HUDEP-2 (cell line): ENCODE results near the gene CCL23.
A peak's percentile ranks its signal among the peaks of the same experiment; 100 is the strongest.

ENCODE experiments used
- DNase-seq, 76 experiments: peaks; one replicate each; lab custom pipeline; 2025; ENCODE audit not compliant: unreplicated experiment in 76 of 76; lab: John Stamatoyannopoulos, UW

CCL23 gene

DNA sequence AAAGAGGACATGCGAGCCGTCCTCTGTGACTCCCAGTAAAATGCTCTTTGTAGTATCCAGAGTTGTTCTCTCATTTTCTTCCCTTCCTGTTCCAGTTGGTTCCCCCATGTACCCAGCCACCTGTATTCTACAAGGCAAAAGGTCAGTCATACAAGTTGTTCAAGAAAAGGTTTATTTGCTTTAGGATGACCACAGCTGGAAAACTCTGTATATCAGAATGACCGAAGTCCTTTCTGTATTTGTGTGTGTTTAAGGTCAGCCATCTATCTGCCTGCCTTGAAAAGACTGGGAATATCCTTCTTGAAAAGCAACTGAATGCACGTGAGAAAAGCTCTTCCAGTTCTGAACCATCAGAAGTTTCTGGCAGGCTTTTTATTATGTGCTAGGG lies 44.8 kb downstream of the CCL23 start:
- DNase-seq = no peak

DNA sequence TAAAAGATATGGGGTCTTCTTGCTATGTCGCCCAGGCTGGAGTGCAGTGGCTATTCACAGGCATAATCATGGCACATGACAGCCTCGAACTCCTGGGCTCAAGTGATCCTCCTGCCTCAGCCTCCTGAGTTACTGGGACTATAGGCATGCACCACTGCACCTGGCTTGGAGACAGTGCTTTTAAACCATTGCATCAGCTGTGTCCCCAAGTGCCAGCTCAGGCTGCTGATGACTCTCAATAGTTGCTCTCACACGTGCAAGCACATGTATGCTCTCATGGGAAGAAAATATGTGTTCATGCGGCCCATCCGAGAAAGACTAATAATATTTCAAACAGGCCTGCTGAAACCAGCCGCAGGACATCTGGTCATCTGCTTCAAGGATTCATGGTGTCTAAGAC lies 45.2 kb downstream of the CCL23 start:
- no peak for DNase-seq

DNA sequence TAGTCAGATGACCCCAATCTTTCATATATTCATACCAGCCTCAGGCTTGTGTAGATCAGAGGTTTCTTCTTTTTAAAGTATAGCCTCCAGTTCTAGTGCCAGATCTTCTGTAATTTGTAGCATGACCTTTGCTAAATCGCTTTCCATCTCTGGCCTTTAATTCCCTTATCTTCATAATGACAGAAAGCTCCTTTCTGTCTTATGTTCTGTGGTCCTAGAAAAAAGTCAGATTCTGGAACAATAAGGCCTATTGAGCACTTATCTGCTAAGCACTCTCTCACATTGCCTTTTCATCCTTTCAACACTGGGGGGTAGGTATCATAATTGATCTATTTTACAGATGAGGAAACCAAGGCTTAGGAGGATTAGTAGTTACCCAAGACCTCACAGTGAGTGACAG lies 45.7 kb downstream of the CCL23 start:
- no peak for DNase-seq

DNA sequence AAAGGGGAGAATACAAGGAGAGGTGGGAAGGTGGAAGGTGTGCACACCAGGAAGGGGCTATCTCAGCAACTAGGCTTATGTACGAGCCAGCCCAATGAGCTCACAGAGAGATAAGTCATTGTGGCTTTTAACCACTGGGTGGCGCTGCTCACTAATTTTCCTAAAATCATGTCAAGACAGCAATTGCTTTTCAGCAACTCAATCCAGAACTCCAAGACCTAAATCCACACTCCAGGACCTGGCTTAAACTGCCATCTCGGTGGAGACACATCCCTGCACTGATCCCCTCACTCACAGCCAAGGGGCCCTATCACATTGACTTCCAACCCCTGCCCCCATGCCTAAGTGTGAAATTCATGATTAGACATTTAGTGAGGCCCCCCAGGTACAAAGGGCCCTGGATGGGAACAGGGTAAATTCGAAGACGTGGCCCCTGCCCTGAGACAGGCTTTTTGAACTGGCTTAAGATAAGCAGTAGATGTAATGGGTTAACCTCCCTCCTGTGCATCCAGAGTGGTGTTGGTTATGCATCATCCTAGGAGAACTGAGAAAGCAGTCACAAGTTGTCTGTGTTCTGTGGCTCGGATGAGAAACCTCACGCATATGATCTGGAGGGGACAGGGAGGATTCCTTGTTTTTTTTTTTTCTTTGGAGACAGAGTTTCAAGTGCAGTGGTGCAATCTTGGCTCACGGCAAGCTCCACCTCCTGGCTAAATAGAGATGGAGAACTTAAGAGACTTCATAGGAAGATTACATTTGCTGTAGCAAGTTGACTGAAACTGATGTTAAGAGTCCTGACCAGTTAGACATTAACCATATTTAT lies 48.0 kb downstream of the CCL23 start:
- peak in 56 of 76 experiments; percentile 2 to 71 (median 39) for DNase-seq

DNA sequence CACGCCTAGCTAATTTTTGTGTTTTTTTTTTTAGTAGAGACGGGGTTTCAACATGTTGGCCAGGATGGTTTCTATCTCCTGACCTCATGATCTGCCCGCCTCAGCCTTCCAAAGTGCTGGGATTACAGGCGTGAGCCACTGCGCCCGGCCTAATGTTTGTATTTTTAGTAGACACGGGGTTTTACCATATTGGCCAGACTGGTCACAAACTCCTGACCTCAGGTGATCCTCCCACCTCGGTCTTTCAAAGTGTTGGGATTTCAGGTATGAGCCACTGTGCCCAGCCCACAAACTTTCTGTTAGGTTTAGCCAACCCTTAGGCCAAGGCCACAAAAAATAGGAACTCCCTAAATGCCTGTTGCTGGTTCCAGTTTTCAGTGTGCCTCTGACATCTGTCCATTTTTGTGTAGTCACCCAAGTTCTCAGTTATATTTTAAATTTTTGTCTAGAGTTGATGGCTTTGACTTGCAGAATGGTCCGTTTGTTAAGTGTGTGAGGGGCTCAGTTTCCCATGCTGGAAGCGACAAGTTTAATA lies 49.2 kb downstream of the CCL23 start:
- no peak for DNase-seq

DNA sequence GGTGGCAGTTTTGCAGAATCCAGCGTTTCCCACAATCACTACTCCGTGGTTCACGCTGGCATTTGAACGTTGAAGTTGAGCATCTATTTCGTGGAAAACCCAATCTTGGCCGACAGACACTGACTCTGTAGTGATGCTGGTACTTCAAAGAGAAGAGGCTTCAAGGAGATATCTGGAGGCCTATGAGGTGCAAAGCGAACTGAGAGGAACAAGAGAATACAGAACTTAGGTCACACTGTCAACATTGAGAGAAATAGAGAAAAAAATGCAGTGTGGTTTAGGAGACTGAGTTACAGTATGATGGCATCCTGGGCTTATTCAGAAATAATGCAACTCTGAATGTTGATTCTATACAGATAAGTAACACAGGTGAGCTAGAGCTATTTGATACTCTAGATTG lies 52.5 kb downstream of the CCL23 start:
- no peak for DNase-seq

DNA sequence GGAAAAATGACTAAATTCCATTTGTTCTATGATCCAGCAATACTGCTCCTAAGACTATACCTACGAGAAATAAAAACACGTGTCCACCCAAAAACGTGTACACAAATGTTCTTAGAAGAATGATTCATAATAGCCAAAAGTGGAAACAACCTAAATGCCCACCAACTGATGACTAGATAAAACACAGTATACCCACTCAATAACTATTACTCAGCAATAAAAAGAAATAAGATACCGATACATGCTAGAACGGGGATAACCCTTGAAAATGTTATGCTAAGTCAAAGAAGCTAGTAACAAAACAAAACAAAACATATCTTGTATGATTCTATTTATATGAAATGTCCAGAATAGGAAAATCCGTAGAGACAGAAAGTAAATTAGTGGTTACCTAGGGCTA lies 54.1 kb downstream of the CCL23 start:
- no peak for DNase-seq
